IMR-90 (cell line): Measurements from ENCODE around the gene PDCL2. TPM values are rescaled to one million over a fixed set of nuclear protein-coding genes. Genes with fewer than 3 reads are reported as not detected.

ENCODE experiments used
- ATAC-seq: fragments of 200-7000 bp; cut with Tn5 transposase; 2 replicates; pipeline ENCODE4 v1.9.1; 2020; ENCODE audit warnings: low read depth, mild to moderate bottlenecking, moderate library complexity
- BruUV-seq: library from RNA; stranded (reverse); fragments of 400-500 nt; replicated peaks from 2 replicates; lab custom pipeline; 2021; lab: Mats Ljungman, UMichigan
- CTCF ChIA-PET: fragments of 300-600 bp; formaldehyde crosslinking; extraction: SDS; loops from one replicate; lab custom pipeline; 2021; ENCODE audit warnings: antibody characterized with exemption; lab: Yijun Ruan, JAX
- POLR2A ChIA-PET: fragments of 300-600 bp; sonication (Branson Sonifier 250); formaldehyde crosslinking; loops from one replicate; lab custom pipeline; 2022; ENCODE audit warnings: antibody characterized with exemption; ENCODE audit not compliant: unreplicated experiment; lab: Charles Lee
- DNase-seq: peaks from one replicate; pipeline ENCODE4 v3.0.0; 2013
- H2AFZ ChIP-seq: replicated peaks from 2 replicates; pipeline ENCODE3; 2013; ENCODE audit warnings: low read length, mild to moderate bottlenecking; ENCODE audit not compliant: poor library complexity
- H2AK5ac ChIP-seq: 2 replicates; pipeline ENCODE4 v1.6.1; 2013; ENCODE audit warnings: low read depth, low read length, inconsistent platforms
- H2AK9ac ChIP-seq: replicated peaks from 2 replicates; pipeline ENCODE3; 2013; ENCODE audit warnings: mild to moderate bottlenecking, low read depth, low read length, moderate library complexity; ENCODE audit not compliant: poor library complexity
- H2BK120ac ChIP-seq: 2 replicates; pipeline ENCODE4 v1.6.1; 2013; ENCODE audit warnings: low read depth, low read length, inconsistent platforms
- H2BK15ac ChIP-seq: 3 replicates; pipeline ENCODE4 v1.6.1; 2013; ENCODE audit warnings: low read depth, low read length, inconsistent platforms
- H2BK20ac ChIP-seq: 2 replicates; pipeline ENCODE4 v1.6.1; 2013; ENCODE audit warnings: low read depth, mild to moderate bottlenecking, inconsistent platforms, low read length, moderate library complexity
- H2BK5ac ChIP-seq: 2 replicates; pipeline ENCODE4 v1.6.1; 2013; ENCODE audit warnings: mild to moderate bottlenecking, low read depth, low read length, inconsistent platforms; ENCODE audit not compliant: poor library complexity, severe bottlenecking
- H3K14ac ChIP-seq: replicated peaks from 2 replicates; pipeline ENCODE4 v1.6.1; 2013; ENCODE audit warnings: low read depth, low read length, inconsistent platforms
- H3K18ac ChIP-seq: 2 replicates; pipeline ENCODE4 v1.6.1; 2013; ENCODE audit warnings: low read depth, low read length, control low read depth
- H3K23ac ChIP-seq: 2 replicates; pipeline ENCODE4 v1.6.1; 2013; ENCODE audit warnings: low read depth, low read length, inconsistent platforms
- H3K27ac ChIP-seq: 2 replicates; pipeline ENCODE4 v1.5.1; 2013; ENCODE audit warnings: mild to moderate bottlenecking, control low read depth, low read length; ENCODE audit not compliant: insufficient read depth
- H3K27me3 ChIP-seq: 2 replicates; pipeline ENCODE4 v1.6.1; 2013; ENCODE audit warnings: low read length; ENCODE audit not compliant: control insufficient read depth, insufficient read depth
- H3K36me3 ChIP-seq: 2 replicates; pipeline ENCODE4 v1.6.1; 2013; ENCODE audit warnings: low read length, mixed read lengths; ENCODE audit not compliant: control insufficient read depth, insufficient read depth
- H3K4ac ChIP-seq: 2 replicates; pipeline ENCODE4 v1.6.1; 2013; ENCODE audit warnings: low read depth, low read length, inconsistent platforms
- H3K4me1 ChIP-seq: 2 replicates; pipeline ENCODE4 v1.6.1; 2013; ENCODE audit warnings: low read length, mixed read lengths; ENCODE audit not compliant: control insufficient read depth, insufficient read depth
- H3K4me2 ChIP-seq: 2 replicates; pipeline ENCODE4 v1.6.1; 2013; ENCODE audit warnings: low read depth, mild to moderate bottlenecking, control low read depth, low read length, moderate library complexity
- H3K4me3 ChIP-seq: 2 replicates; pipeline ENCODE4 v1.5.1; 2013; ENCODE audit warnings: low read depth, mild to moderate bottlenecking, control low read depth, low read length, moderate library complexity; ENCODE audit not compliant: insufficient read depth
- H3K56ac ChIP-seq: 2 replicates; pipeline ENCODE4 v1.6.1; 2013; ENCODE audit warnings: low read length, inconsistent platforms; ENCODE audit not compliant: insufficient read depth; ENCODE audit errors: extremely low read depth
- H3K79me1 ChIP-seq, 2 experiments: 2 replicates each; pipeline ENCODE4 v1.6.1; 2013; ENCODE audit warnings: low read length in 2 of 2, inconsistent platforms in 1 of 2, low read depth in 1 of 2
- H3K9ac ChIP-seq: 2 replicates; pipeline ENCODE4 v1.6.1; 2013; ENCODE audit warnings: low read depth, low read length, control low read depth
- H3K9me1 ChIP-seq: 2 replicates; pipeline ENCODE4 v1.6.1; 2013; ENCODE audit warnings: low read length, inconsistent platforms; ENCODE audit not compliant: insufficient read depth
- H3K9me3 ChIP-seq: 2 replicates; pipeline ENCODE4 v1.6.1; 2013; ENCODE audit warnings: low read length; ENCODE audit not compliant: control insufficient read depth, insufficient read depth
- H4K20me1 ChIP-seq: 2 replicates; pipeline ENCODE4 v1.6.1; 2013; ENCODE audit warnings: low read length, inconsistent platforms; ENCODE audit not compliant: insufficient read depth
- H4K5ac ChIP-seq: 2 replicates; pipeline ENCODE4 v1.6.1; 2013; ENCODE audit warnings: mild to moderate bottlenecking, low read depth, low read length, control low read depth
- H4K8ac ChIP-seq, 2 experiments: 2 replicates each; pipeline ENCODE4 v1.6.1; 2013; ENCODE audit warnings: low read depth in 2 of 2, low read length in 2 of 2, control low read depth in 1 of 2, inconsistent platforms in 1 of 2
- H4K91ac ChIP-seq: 2 replicates; pipeline ENCODE4 v1.6.1; 2013; ENCODE audit warnings: low read depth, low read length, inconsistent platforms; ENCODE audit not compliant: insufficient read depth
- MAFK ChIP-seq: IDR thresholded peaks from 2 replicates; pipeline ENCODE4 v1.6.1; 2012; ENCODE audit warnings: low read depth, low read length, improper control_type of control experiment
- POLR2A ChIP-seq: IDR thresholded peaks from 2 replicates; pipeline ENCODE4 v1.6.1; 2012; ENCODE audit warnings: mild to moderate bottlenecking, low read depth, low read length
- WGBS, 2 experiments: methylation state at CpG; one replicate each; pipeline versions ENCODE4 v1.1.5 to v1.1.7; 2013; ENCODE audit warnings: missing lambda C conversion rate in 2 of 2; ENCODE audit not compliant: insufficient read length in 1 of 2; ENCODE audit errors: extremely low coverage in 2 of 2; 5-methylcytosine and 5-hydroxymethylcytosine counted together
- dilution Hi-C: fragments of 300-500 bp; cut with HindIII; formaldehyde crosslinking; loops from one replicate; pipeline ENCODE4 v1.14.3; 2018; ENCODE audit warnings: low sequenced_read_pairs; ENCODE audit not compliant: unreplicated experiment
- in situ Hi-C: fragments of 300-500 bp; cut with MboI; formaldehyde crosslinking; loops from 3 replicates; pipeline ENCODE4 v1.14.3; 2019; ENCODE audit warnings: low sequenced_read_pairs, inconsistent platforms, mixed read lengths
- intact Hi-C: fragments of 100-400 bp; cut with micrococcal nuclease; formaldehyde crosslinking; loops from 2 replicates; pipeline ENCODE4 v1.10.0; 2022
- polyA plus RNA-seq, 3 experiments: library from polyadenylated mRNA; depleted of rRNA; stranded (reverse); fragments of >200 nt; gene quantifications; 2 replicates each; pipeline ENCODE4 v1.2.3, GENCODE V29; 2012; ENCODE audit warnings: low replicate concordance in 1 of 3
- total RNA-seq: library from RNA; depleted of rRNA; stranded (reverse); fragments of >200 nt; gene quantifications from 2 replicates; pipeline ENCODE4 v1.2.3, GENCODE V29; 2012

PDCL2 gene
- total and polyA plus RNA-seq, 2 of the 4 experiments (the other 2 are of a cell fraction): not detected

GRCh38 chr4:55547918-55548317 lies 44.1 kb downstream of the PDCL2 start:
- H2AK9ac ChIP-seq: no peak overlapping the region
- POLR2A ChIA-PET: no interaction called here
- H3K9ac ChIP-seq: peak overlapping the region; percentile 64; the same call in 1 of the 2 replicates
- H4K20me1 ChIP-seq: peaks cover 6% of the 10 kb centered on the region; the same call in 1 of the 2 replicates
- peak overlapping the region; percentile 42; the same call in 1 of the 2 replicates for H3K18ac ChIP-seq
- no peak overlapping the region; the same call in 1 of the 2 replicates for H4K91ac ChIP-seq
- TF ChIP-seq POLR2A: no peak
- TF ChIP-seq MAFK: peak; percentile 32; the same call in 1 of the 2 replicates
- no peaks in the 10 kb centered on the region for H3K9me3 ChIP-seq
- H3K27me3 ChIP-seq: no peaks in the 10 kb centered on the region
- H2BK15ac ChIP-seq: peak overlapping the region; percentile 10; the same call in 1 of the 3 replicates
- H3K9me1 ChIP-seq: peaks cover 4% of the 10 kb centered on the region
- H2AFZ ChIP-seq: no peak overlapping the region
- H3K27ac ChIP-seq: no peak overlapping the region; the same call in 1 of the 2 replicates
- CTCF ChIA-PET: no interaction called here
- BruUV-seq: no TSS peak
- peak overlapping the region; percentile 41 for H3K14ac ChIP-seq
- dilution Hi-C loops: no loop called here
- peaks cover 4 to 12% of the 10 kb centered on the region in 2 experiments for H3K79me1 ChIP-seq
- peak overlapping the region; percentile 68 for H2BK5ac ChIP-seq
- H2BK120ac ChIP-seq: peak overlapping the region; percentile 48
- no peaks in the 10 kb centered on the region for H3K36me3 ChIP-seq
- H2AK5ac ChIP-seq: no peak overlapping the region
- no peak overlapping the region; the same call in 1 of the 2 replicates for H3K56ac ChIP-seq
- H3K4ac ChIP-seq: peak overlapping the region; percentile 12; the same call in 1 of the 2 replicates
- DNase-seq (no peak), ATAC-seq (no peak)
- peak overlapping the region; percentile 89 for H3K4me2 ChIP-seq
- in situ Hi-C loops: loop anchor here (5.0 to 25.0 kb wide), 2 partner anchors 101 to 1261 kb away; no protein-coding TSS in a partner anchor
- peaks cover 5% of the 10 kb centered on the region; the same call in 1 of the 2 replicates for H3K4me1 ChIP-seq
- peak overlapping the region; percentile 62; the same call in 1 of the 2 replicates for H3K4me3 ChIP-seq
- 0 out of 2 replicates have a peak overlapping the region, but pooled peaks have one; percentile 15 for H2BK20ac ChIP-seq
- H4K5ac ChIP-seq: peak overlapping the region; percentile 81; the same call in 1 of the 2 replicates
- WGBS, 2 experiments: 100% methylated on average over 1 of the region's 4 CpGs; no CpG with 5 or more reads in 1 of the 2 experiments
- peak overlapping the region; percentile 5; the same call in 1 of the 2 replicates for H3K23ac ChIP-seq
- intact Hi-C loops: loop anchor here (2.0 to 10.0 kb wide), 3 partner anchors 53 to 201 kb away; partner anchors contain the start of gene SRD5A3
- peak overlapping the region; percentile 39 to 68; a peak in 3 of 4 replicates for H4K8ac ChIP-seq
